HG02798 (cell line): ENCODE measurements around the gene ACYP2.

ENCODE experiments used
- ATAC-seq: cut with Tn5 transposase; IDR thresholded peaks from one replicate; pipeline ENCODE4 v1.9.1; 2021; ENCODE audit warnings: mild to moderate bottlenecking; ENCODE audit not compliant: unreplicated experiment, poor library complexity

The ACYP2 gene

DNA sequence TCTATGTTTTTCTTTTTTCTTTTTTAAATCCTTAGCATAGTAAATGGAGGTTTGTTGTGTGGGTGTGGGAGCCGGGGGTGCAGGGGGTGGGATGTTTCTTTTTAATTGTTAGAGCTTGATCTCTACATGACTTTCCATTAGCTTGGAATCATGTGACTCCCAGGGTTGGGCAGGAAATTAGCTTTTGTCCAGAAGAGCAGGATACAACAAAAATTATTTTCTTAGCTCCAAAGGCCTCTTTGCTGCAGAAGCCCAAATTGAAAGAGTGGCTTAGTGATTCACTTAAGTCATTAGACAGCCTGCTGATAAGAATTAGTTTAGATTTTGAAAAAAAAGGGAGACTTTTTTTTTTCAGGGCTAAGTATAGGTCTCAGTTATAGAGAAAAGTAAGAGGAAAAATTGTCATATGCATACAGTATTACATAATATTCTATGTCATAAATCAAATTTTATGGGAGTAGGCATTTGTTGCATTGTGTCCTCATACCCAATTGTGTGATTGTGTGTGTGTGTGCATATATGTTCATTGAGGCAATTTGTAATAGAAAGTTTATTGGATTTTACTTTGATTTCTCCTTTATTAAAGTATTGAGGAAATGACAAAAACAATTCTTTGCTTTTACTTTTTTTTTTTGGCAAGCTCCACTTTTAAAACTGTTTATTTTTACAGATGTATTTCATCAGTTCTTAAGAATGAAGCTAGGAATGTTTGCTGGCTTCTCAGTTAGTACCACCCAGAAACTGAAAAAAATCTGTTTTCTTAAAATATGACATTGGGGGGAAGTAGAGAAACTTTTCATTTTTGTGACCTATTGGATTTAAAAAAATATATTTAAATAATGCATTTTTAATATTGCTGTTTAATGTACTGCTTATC lies 93.2 kb downstream of the ACYP2 start:
- no peak for ATAC-seq

- no peak for ATAC-seq
Observed at GRCh38 chr2:54209379-54209778, 94.0 kb downstream of the ACYP2 start.

- ATAC-seq: no peak
Observed at GRCh38 chr2:54212456-54212855, 97.0 kb downstream of the ACYP2 start.

GRCh38 chr2:54213082-54213481 lies 97.7 kb downstream of the ACYP2 start:
- no peak for ATAC-seq

- ATAC-seq: no peak
Observed at GRCh38 chr2:54224997-54225396, 109.6 kb downstream of the ACYP2 start.

DNA sequence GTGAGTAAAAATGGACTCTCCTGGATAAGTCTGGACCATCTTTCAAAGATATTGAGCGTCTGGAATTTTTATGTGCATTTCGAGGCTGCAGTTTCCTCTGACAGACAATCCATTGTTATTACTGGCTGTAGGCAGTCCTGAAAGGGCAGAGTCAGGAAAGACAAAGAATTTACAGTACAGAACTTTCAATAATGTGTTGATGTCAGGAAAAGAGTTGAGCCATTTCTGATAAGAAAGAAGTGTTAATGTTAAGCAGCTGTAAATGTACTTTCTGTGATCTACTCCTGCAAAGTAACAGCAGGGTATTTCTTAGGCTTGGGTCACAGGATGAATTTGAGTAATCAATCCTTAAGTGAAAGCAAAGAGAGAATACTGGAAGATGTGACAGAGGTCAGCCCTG lies 110.8 kb downstream of the ACYP2 start:
- no peak for ATAC-seq

DNA sequence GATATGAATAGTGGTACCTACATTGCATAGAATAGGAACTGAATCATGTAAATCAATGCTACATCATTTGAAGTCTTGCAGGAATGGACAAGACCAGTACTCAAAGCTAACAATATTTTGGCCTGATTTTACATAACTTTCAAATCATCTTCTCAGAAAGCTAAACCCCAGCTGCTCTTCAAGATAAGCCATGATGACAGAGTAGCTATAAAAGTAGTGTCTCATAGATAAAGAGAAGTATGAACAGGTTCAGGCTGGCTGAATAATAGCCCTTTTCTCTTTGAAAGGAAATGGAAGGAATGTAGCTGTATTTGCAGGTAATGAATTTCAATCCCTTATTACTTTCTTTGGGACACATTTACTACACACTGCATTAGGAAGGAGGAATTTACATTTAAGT lies 112.4 kb downstream of the ACYP2 start:
- no peak for ATAC-seq

- ATAC-seq: no peak
Observed at GRCh38 chr2:54228945-54229344, 113.5 kb downstream of the ACYP2 start.

GRCh38 chr2:54233832-54234649 lies 118.6 kb downstream of the ACYP2 start:
- ATAC-seq: no peak

GRCh38 chr2:54237428-54237827 lies 122.0 kb downstream of the ACYP2 start:
- no peak for ATAC-seq

DNA sequence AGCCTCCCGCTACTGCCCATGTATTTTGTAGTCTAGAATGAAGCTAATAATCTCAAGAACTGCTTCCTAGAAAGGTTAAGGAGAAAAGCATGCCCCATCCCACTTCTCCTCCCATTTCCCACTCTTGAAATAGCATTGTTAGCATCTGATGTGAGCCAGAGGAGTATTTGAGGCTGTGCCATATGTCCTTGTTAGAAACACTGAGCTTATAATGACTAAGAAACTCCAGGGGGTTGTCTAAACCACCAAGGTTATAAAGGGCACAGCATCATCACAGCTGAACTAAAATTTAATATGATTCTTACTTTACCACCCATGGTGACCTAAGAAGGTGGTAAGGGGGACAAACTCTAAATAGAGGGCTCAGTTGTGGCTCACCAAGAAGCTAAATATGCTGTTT lies 124.0 kb downstream of the ACYP2 start:
- ATAC-seq: no peak

DNA sequence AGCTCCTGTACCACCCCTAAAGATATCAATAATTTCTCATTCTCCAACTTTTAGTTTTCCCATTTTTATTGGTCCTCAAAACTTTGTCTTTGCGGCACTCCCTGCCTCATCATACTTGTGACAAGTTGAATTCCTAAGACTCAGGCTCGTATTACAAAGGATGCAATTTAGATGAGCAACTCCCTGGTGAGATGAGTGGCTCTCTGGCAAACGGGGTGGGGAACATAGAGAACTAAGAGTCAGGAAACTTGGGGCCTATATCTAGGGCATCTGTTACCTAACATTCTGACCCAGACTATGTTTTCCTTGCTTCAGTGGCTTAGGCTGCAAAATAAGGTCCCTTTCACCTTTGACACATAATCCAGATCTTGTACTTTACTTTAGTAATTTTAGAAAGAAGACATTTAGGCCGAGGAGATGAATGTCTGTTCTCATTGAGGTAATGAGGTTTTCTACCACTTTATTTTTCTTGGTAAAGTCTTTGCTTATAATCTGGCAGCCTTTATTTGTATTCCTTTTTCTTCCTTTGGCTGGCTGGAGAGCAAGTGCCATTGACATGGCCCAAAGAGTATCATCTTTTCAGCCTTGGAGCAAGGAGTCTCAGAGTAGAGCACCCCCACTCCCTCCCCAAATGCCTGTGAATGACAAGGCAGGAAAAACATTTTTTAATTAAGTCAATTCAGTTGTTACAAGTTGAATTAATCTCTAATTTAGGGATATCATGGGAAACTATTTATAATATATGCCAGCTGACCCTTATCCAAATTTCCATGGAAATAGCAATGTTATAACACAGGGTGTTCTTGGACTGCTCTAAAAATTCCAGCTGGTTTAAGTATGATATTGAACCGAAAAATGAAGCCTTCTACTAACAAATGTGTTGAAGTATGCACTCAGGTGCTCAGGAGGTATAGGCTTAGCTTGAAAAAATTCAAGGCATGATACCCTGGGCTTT lies 125.4 kb downstream of the ACYP2 start:
- ATAC-seq: no peak

GRCh38 chr2:54247115-54247514 lies 131.7 kb downstream of the ACYP2 start:
- ATAC-seq: no peak

DNA sequence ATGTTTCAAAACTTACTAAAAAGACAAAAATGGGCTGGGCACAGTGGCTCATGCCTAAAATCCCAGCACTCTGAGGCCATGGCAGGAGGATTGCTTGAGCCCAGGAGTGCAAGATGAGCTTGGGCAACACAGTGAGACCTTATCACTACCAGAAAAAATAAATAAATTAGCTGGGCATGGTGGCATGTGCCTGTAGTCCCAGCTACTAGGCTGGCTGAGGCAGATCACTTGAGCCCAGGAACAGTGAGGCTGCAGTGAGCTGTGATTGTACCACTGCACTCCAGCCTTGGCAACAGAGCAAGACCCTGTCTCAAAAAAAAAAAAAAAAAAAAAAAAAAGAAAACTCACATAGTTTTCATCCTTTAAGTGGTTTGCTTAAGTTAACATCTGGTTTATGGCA lies 134.2 kb downstream of the ACYP2 start:
- ATAC-seq: no peak

DNA sequence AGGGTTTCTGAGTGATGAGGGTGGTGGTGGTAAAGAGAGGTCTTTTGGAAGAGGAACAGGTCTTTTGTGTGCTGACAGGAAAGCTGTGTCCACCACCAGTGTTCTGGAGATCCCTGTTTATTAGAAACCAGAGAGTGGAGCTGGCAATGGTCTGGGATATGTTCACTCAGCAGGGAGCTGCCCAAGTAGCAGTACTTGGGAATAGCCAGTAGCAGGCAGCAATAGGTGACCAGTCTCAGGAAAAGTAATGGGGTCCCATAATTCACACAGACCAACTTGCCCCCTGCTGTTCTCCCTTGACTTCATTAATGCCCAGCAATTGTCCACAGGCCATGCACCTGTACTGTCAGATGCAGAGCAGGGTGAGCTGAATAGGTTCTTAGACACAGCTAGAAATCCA lies 138.8 kb downstream of the ACYP2 start:
- ATAC-seq: no peak

- no peak for ATAC-seq
Observed at GRCh38 chr2:54255230-54256090, 140.0 kb downstream of the ACYP2 start.

- ATAC-seq: no peak
Observed at GRCh38 chr2:54256091-54256694, 140.8 kb downstream of the ACYP2 start, which contains the start of gene TSPYL6. Gene TSPYL6, minus strand, starts transcription at chr2:54256229. Its CDS starts 78 bp downstream, at chr2:54256151.

- no peak for ATAC-seq
Observed at GRCh38 chr2:54258166-54258565, 142.8 kb downstream of the ACYP2 start.
